Loucy (cell line): Measurements from ENCODE around the gene PBXIP1.

ENCODE experiments used
- H2AFZ ChIP-seq: fragments of 200-600 bp; sonication (generic); 2 replicates; pipeline ENCODE4 v1.6.0; 2016; ENCODE audit warnings: antibody characterized with exemption, mild to moderate bottlenecking, low read length, moderate library complexity
- H3F3A ChIP-seq: fragments of 200-600 bp; 2 replicates; pipeline ENCODE4 v1.6.0; 2016; ENCODE audit warnings: antibody characterized with exemption, low read depth, mild to moderate bottlenecking
- H3K27me3 ChIP-seq: fragments of 200-600 bp; sonication (generic); 2 replicates; pipeline ENCODE4 v1.6.1; 2014; ENCODE audit warnings: low read length, mild to moderate bottlenecking; ENCODE audit not compliant: insufficient read depth, poor library complexity, severe bottlenecking
- H3K36me3 ChIP-seq: fragments of 200-600 bp; sonication (generic); 2 replicates; pipeline ENCODE4 v1.6.1; 2016; ENCODE audit warnings: low read length; ENCODE audit not compliant: insufficient read depth
- H3K4me1 ChIP-seq: fragments of 200-600 bp; sonication (generic); 2 replicates; pipeline ENCODE4 v1.5.1; 2014; ENCODE audit warnings: low read length, mild to moderate bottlenecking; ENCODE audit not compliant: insufficient read depth, poor library complexity, severe bottlenecking
- H3K4me2 ChIP-seq: fragments of 200-600 bp; sonication (generic); 2 replicates; pipeline ENCODE4 v1.6.0; 2014; ENCODE audit warnings: antibody characterized with exemption, low read length, low read depth, mild to moderate bottlenecking; ENCODE audit not compliant: poor library complexity, severe bottlenecking
- H3K4me3 ChIP-seq: fragments of 200-600 bp; sonication (generic); 2 replicates; pipeline ENCODE4 v1.5.1; 2014; ENCODE audit warnings: low read length, mild to moderate bottlenecking, mixed read lengths; ENCODE audit not compliant: poor library complexity, severe bottlenecking
- H3K79me2 ChIP-seq: fragments of 200-600 bp; sonication (generic); 2 replicates; pipeline ENCODE4 v1.6.1; 2014; ENCODE audit warnings: low read length; ENCODE audit not compliant: insufficient read depth
- H3K9ac ChIP-seq: fragments of 200-600 bp; sonication (generic); 2 replicates; pipeline ENCODE4 v1.6.0; 2014; ENCODE audit warnings: mild to moderate bottlenecking, low read depth, low read length, moderate library complexity; ENCODE audit not compliant: poor library complexity, severe bottlenecking
- H3K9me2 ChIP-seq: fragments of 200-600 bp; sonication (generic); replicated peaks from 2 replicates; pipeline ENCODE4 v1.6.1; 2016; ENCODE audit warnings: low read depth, low read length, mixed read lengths
- H3K9me3 ChIP-seq: fragments of 200-600 bp; sonication (generic); 2 replicates; pipeline ENCODE4 v1.6.1; 2014; ENCODE audit warnings: mild to moderate bottlenecking, antibody characterized with exemption, low read length, low read depth; ENCODE audit not compliant: insufficient read depth
- H4K20me1 ChIP-seq: fragments of 200-600 bp; sonication (generic); 2 replicates; pipeline ENCODE4 v1.6.0; 2014; ENCODE audit warnings: antibody characterized with exemption, low read length, mild to moderate bottlenecking; ENCODE audit not compliant: insufficient read depth, poor library complexity, severe bottlenecking
- CTCF ChIP-seq: fragments of 200-600 bp; sonication (generic); conservative IDR thresholded peaks from 2 replicates; pipeline ENCODE4 v1.5.1; 2014; ENCODE audit warnings: mild to moderate bottlenecking, antibody characterized with exemption, low read length
- EZH2phosphoT487 ChIP-seq: fragments of 200-600 bp; IDR thresholded peaks from 2 replicates; pipeline ENCODE4 v1.6.1; 2018; ENCODE audit warnings: antibody characterized with exemption, mild to moderate bottlenecking, moderate library complexity, borderline replicate concordance

PBXIP1 gene

GRCh38 chr1:154951901-154952657 lies 3.8 kb downstream of the PBXIP1 start:
- Histone ChIP-seq H2AFZ (no peak overlapping the region), H3K36me3 (peaks cover 26% of the 10 kb centered on the region; the same call in 1 of the 2 replicates), H3K9me2 (no peaks in the 10 kb centered on the region), H4K20me1 (peaks cover 14% of the 10 kb centered on the region), H3K4me2 (peak overlapping the region; percentile 86), H3K27me3 (no peaks in the 10 kb centered on the region), H3K9me3 (no peaks in the 10 kb centered on the region), H3K79me2 (peaks cover 68% of the 10 kb centered on the region), H3K4me1 (peaks cover 79% of the 10 kb centered on the region), H3K9ac (peak overlapping the region; percentile 84), H3F3A (peaks cover 10% of the 10 kb centered on the region; the same call in 1 of the 2 replicates), H3K4me3 (peak overlapping the region; percentile 86)
- TF ChIP-seq EZH2phosphoT487 (no peak), CTCF (no peak)

GRCh38 chr1:154948079-154948478 lies 7.8 kb downstream of the PBXIP1 start:
- Histone ChIP-seq H3K4me2 (peak overlapping the region; percentile 27), H3K4me1 (peaks cover 59% of the 10 kb centered on the region), H3F3A (0 out of 2 replicates have a peak, but pooled peaks cover 4% of the 10 kb centered on the region)

GRCh38 chr1:154945962-154946850 lies 9.7 kb downstream of the PBXIP1 start:
- H3K4me1 ChIP-seq: peaks cover 60% of the 10 kb centered on the region
- no peaks in the 10 kb centered on the region for H3F3A ChIP-seq
- no peaks in the 10 kb centered on the region for H3K27me3 ChIP-seq
- no peaks in the 10 kb centered on the region for H3K9me3 ChIP-seq
- H2AFZ ChIP-seq: no peak overlapping the region
- no peak for TF ChIP-seq CTCF
- TF ChIP-seq EZH2phosphoT487: no peak
- H3K9ac ChIP-seq: no peak overlapping the region
- no peak overlapping the region for H3K4me3 ChIP-seq
- H3K79me2 ChIP-seq: peaks cover 21% of the 10 kb centered on the region
- H3K4me2 ChIP-seq: no peak overlapping the region
- no peaks in the 10 kb centered on the region for H3K9me2 ChIP-seq
- H3K36me3 ChIP-seq: peaks cover 46% of the 10 kb centered on the region; the same call in 1 of the 2 replicates
- H4K20me1 ChIP-seq: peaks cover 8% of the 10 kb centered on the region

More at GRCh38 chr1:154948079-154948478, 7.8 kb downstream of the PBXIP1 start:
- Histone ChIP-seq H2AFZ (no peak overlapping the region), H4K20me1 (peaks cover 9% of the 10 kb centered on the region), H3K9me2 (no peaks in the 10 kb centered on the region), H3K9ac (peak overlapping the region; percentile 46), H3K79me2 (peaks cover 39% of the 10 kb centered on the region), H3K36me3 (peaks cover 47% of the 10 kb centered on the region; the same call in 1 of the 2 replicates), H3K4me3 (no peak overlapping the region), H3K9me3 (no peaks in the 10 kb centered on the region), H3K27me3 (no peaks in the 10 kb centered on the region)
- TF ChIP-seq EZH2phosphoT487: no peak
- no peak for TF ChIP-seq CTCF
